Activated CD8-positive, alpha-beta T cell treated with anti-CD3 and anti-CD28 coated beads for 36 hours (primary cell): Measurements from ENCODE around the gene GDF2. TPM values are rescaled to one million over a fixed set of nuclear protein-coding genes. Genes with fewer than 3 reads are reported as not detected.

Experiments used
- ATAC-seq: fragments of 200-7000 bp; cut with Tn5 transposase; one replicate; pipeline ENCODE4 v1.10.0; 2021; ENCODE audit warnings: mild to moderate bottlenecking, moderate library complexity
- CTCF ChIA-PET: fragments of 350-600 bp; sonication (Branson Sonifier 250); formaldehyde crosslinking; loops from one replicate; lab custom pipeline; 2021; ENCODE audit warnings: antibody characterized with exemption; lab: Charles Lee
- POLR2A ChIA-PET: fragments of 350-600 bp; sonication (Branson Sonifier 250); formaldehyde crosslinking; loops from one replicate; lab custom pipeline; 2021; ENCODE audit warnings: antibody characterized with exemption; lab: Charles Lee
- DNase-seq: peaks from one replicate; pipeline ENCODE4 v3.0.0-alpha.2; 2020
- H3K27ac Mint-ChIP-seq: one replicate; pipeline ENCODE4 v1.8.0; 2021; ENCODE audit warnings: mild to moderate bottlenecking, mixed read lengths
- H3K27me3 Mint-ChIP-seq: one replicate; pipeline ENCODE4 v1.8.0; 2021; ENCODE audit warnings: mixed read lengths
- H3K36me3 Mint-ChIP-seq: one replicate; pipeline ENCODE4 v1.8.0; 2021; ENCODE audit warnings: low read depth, mixed read lengths
- H3K4me1 Mint-ChIP-seq: one replicate; pipeline ENCODE4 v1.8.0; 2021; ENCODE audit warnings: low read depth, mixed read lengths
- H3K4me3 Mint-ChIP-seq: one replicate; pipeline ENCODE4 v1.8.0; 2021; ENCODE audit warnings: mild to moderate bottlenecking, moderate library complexity, mixed read lengths
- H3K9me3 Mint-ChIP-seq: one replicate; pipeline ENCODE4 v1.8.0; 2021; ENCODE audit warnings: mixed read lengths
- intact Hi-C: fragments of 100-400 bp; cut with micrococcal nuclease; formaldehyde crosslinking; loops from one replicate; pipeline ENCODE4 v1.10.0; 2022
- total RNA-seq, 2 experiments: library from RNA; stranded (reverse); gene quantifications; one replicate each; pipeline ENCODE4 v1.2.3, GENCODE V29; 2021
- TF ChIP-seq, protein P1 (sequence below): fragments of 200-600 bp; IDR thresholded peaks from one replicate; pipeline ENCODE4 v1.8.0; 2022; ENCODE audit warnings: antibody characterized with exemption, mild to moderate bottlenecking

GDF2 gene
- total RNA-seq, 2 experiments from 2014 or later = not detected

DNA sequence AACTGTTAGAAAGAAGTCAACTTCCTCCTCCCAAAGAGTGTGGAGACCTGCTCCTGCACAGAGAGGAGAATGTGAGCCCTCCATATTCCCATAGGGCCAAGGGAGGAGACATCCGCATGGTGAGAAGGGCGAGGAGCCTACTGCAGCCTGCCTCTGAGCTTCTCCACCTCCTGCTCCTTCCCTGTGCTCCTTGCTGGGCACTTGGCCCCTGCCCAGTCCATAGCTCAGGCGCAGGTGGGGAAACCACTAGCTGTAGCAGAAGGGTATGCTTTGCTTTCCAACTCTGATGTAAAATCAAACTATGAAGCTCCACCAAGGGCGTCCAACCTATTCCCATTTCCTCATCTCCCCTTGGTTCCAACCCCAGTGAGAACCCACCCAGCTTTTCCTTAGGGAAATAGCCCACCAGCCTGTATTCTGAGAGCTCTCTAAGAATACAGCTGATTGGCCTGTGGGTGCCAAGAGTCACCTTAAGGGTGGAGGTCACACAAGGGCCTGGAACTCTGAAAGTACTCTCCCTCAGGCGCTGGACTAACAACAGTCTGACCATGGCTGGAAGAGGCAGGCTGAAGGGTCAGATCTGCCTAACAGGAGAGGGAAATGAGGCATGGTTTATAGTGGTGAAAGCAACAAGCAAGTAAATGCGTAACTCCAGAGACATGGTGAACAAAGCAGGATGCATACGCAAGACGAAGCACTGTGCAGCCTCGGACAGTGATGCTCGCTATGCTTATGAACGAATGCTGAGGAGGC, 47.9 kb downstream of the GDF2 start:
- CTCF ChIA-PET = interaction anchor here (1.7 kb wide), 1 partner anchor 8 kb away, joined by 4 read pairs; no protein-coding TSS in a partner anchor
- no peaks in the 10 kb centered on the region for H3K36me3 Mint-ChIP-seq
- no peaks in the 10 kb centered on the region for H3K27me3 Mint-ChIP-seq
- TF ChIP-seq, protein P1, sequence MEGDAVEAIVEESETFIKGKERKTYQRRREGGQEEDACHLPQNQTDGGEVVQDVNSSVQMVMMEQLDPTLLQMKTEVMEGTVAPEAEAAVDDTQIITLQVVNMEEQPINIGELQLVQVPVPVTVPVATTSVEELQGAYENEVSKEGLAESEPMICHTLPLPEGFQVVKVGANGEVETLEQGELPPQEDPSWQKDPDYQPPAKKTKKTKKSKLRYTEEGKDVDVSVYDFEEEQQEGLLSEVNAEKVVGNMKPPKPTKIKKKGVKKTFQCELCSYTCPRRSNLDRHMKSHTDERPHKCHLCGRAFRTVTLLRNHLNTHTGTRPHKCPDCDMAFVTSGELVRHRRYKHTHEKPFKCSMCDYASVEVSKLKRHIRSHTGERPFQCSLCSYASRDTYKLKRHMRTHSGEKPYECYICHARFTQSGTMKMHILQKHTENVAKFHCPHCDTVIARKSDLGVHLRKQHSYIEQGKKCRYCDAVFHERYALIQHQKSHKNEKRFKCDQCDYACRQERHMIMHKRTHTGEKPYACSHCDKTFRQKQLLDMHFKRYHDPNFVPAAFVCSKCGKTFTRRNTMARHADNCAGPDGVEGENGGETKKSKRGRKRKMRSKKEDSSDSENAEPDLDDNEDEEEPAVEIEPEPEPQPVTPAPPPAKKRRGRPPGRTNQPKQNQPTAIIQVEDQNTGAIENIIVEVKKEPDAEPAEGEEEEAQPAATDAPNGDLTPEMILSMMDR = no peak
- no peak overlapping the region for H3K4me3 Mint-ChIP-seq
- no peak for DNase-seq
- no peaks in the 10 kb centered on the region for H3K4me1 Mint-ChIP-seq
- POLR2A ChIA-PET = no interaction called here
- ATAC-seq = no peak
- no peak overlapping the region for H3K27ac Mint-ChIP-seq
- H3K9me3 Mint-ChIP-seq = no peaks in the 10 kb centered on the region
- intact Hi-C loops = no loop called here

DNA sequence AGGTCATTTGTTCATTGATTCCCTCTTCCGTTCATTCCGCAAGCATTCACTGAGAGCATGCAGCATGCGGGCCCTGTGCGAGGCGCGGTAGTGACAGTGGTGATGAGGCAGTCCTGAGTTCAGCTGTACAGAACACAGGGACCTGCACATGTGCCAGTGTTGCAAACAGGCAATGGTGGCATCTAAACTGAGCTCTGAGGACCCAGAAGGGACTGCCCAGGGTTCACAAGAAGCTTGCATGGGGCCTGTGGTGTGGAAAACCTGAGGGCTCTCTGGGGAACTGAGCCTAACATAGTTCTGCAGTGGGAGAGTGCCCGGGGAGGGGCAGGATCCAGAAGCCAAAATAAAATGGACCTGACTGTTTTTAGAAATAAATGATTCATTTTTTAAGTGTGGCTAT, 48.6 kb downstream of the GDF2 start:
- CTCF ChIA-PET = interaction anchor here (1.7 kb wide), 1 partner anchor 9 kb away, joined by 4 read pairs; no protein-coding TSS in a partner anchor
- DNase-seq (no peak), ATAC-seq (no peak)
- H3K9me3 Mint-ChIP-seq = no peaks in the 10 kb centered on the region
- POLR2A ChIA-PET = no interaction called here
- intact Hi-C loops = no loop called here
- no peaks in the 10 kb centered on the region for H3K36me3 Mint-ChIP-seq
- H3K27ac Mint-ChIP-seq = no peak overlapping the region
- no peaks in the 10 kb centered on the region for H3K4me1 Mint-ChIP-seq
- H3K27me3 Mint-ChIP-seq = peaks cover 4% of the 10 kb centered on the region
- H3K4me3 Mint-ChIP-seq = no peak overlapping the region
- TF ChIP-seq, protein P1 = no peak

DNA sequence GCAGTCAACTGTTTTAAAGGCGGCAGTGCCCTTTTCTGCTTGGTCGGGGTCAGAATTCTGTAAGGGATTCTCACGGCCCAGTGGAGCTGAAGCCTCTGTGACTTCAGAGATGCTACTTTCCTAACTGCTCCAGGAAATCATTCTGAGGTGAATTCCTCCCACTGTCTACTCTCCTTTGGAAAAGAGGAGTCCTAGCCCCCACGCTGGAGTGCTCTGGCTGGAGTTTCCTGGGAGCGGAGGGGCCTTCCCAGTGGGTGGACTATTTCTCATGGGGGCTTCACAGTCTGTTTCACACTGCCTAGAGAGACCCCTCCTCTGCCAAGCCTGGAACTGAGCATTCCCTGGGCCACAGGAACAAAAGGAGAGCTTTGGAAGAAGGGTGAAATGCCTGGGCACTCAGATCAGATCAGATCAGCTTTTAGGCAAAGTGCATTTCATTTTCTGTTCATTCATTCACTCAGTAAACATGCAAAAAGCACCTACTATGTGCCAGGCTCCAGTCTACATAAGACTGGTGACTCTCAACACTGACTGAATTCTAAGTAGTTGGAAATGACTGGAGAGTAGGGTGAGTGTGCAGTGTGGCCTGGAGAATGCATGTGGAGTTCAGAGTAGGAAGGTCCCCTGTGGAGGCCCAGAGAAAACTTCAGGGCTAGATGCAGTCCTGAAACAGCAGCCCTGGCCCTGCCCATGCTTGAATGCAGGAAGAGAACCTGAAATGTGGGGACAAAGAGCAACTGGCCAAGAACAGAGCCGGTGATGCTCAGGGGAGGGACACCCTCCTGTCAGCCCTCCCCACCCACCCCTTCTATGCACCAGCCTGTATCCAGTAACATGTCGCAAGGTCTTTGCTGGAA, 49.6 kb downstream of the GDF2 start:
- ATAC-seq (no peak), DNase-seq (no peak)
- no peaks in the 10 kb centered on the region for H3K4me1 Mint-ChIP-seq
- TF ChIP-seq, protein P1 = no peak
- no peak overlapping the region for H3K27ac Mint-ChIP-seq
- H3K27me3 Mint-ChIP-seq = peaks cover 9% of the 10 kb centered on the region
- H3K4me3 Mint-ChIP-seq = no peak overlapping the region
- no peaks in the 10 kb centered on the region for H3K9me3 Mint-ChIP-seq
- CTCF ChIA-PET = no interaction called here
- POLR2A ChIA-PET = interaction anchor here (1.1 kb wide), 1 partner anchor 9 kb away, joined by 3 read pairs; no protein-coding TSS in a partner anchor
- no peaks in the 10 kb centered on the region for H3K36me3 Mint-ChIP-seq
- intact Hi-C loops = no loop called here

DNA sequence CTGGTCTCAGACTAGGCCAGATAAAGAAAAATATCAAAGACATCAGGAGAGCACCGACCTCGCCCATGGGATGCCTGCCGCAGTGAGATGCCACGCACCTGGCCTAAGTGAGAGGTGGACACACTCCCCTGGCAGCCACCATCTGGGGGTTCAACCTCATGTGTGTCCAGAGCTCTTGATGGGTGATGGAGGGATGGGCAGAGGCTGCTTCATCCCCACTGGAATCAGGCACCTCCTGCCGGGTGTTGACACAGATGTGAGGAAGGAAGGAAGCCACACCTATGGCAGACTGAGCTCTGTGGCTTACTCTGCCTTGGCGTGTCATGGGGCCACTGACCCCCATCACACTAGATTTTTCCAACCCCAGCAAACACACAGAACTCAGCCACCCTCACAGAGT, 50.5 kb downstream of the GDF2 start:
- ChIA-PET CTCF (interaction anchor here (1.0 kb wide), 1 partner anchor 11 kb away, joined by 5 read pairs; no protein-coding TSS in a partner anchor), POLR2A (interaction anchor here (1.0 to 1.1 kb wide), 2 partner anchors 9 to 13 kb away, joined by 3 to 4 read pairs; no protein-coding TSS in a partner anchor)
- Mint-ChIP-seq H3K4me1 (no peaks in the 10 kb centered on the region), H3K9me3 (no peaks in the 10 kb centered on the region), H3K36me3 (no peaks in the 10 kb centered on the region), H3K27me3 (peaks cover 16% of the 10 kb centered on the region), H3K4me3 (no peak overlapping the region), H3K27ac (no peak overlapping the region)
- no peak for DNase-seq
- no peak for ATAC-seq
- intact Hi-C loops = no loop called here
- TF ChIP-seq, protein P1 = no peak
